ENCODE data around the gene ZP1. TPM values are rescaled to one million over a fixed set of nuclear protein-coding genes. Genes with fewer than 3 reads are reported as not detected.

The ZP1 gene
- total and polyA plus RNA-seq, 2 of the 13 experiments (the other 11 are each of a cell fraction or from before 2014, with no cell fraction given): 0.16 TPM; not detected in 1

- WGBS (ENCODE audit: low lambda C conversion rate): 91% methylated on average over 5 of the region's 5 CpGs
- no peak for TF ChIP-seq NFKB2 (CRISPR knock-in tag; IDR thresholded peaks at IDR 0.05; ENCODE audit: borderline replicate concordance)
- TF ChIP-seq ZNF431 (CRISPR knock-in tag; IDR thresholded peaks at IDR 0.05; ENCODE audit: borderline replicate concordance, low read depth): no peak
- TF ChIP-seq ZNF720 (CRISPR knock-in tag; IDR thresholded peaks at IDR 0.05): no peak
- no peaks in the 10 kb centered on the region for H3K27me3 ChIP-seq (ENCODE audit: control insufficient read depth in 1 of 2, insufficient read depth in 2 of 2, low read length in 2 of 2)
- H3K4me3 ChIP-seq (replicated peaks in 1 of 3; ENCODE audit: insufficient read depth in 1 of 3, low read depth in 2 of 3, low read length in 3 of 3): no peak overlapping the region
- no peaks in the 10 kb centered on the region for H3K9me3 ChIP-seq (ENCODE audit: low read length)
- H3K4me1 ChIP-seq (ENCODE audit: insufficient read depth, low read length): peaks cover 32% of the 10 kb centered on the region
- H3K4me2 ChIP-seq (ENCODE audit: low read depth, low read length): no peak overlapping the region
- ChIA-PET CTCF (ENCODE audit: low intra/inter-chr PET ratio, low total read pairs) (no interaction called here), POLR2A (no interaction called here)
- H4K20me1 ChIP-seq (ENCODE audit: insufficient read depth, low read length): 0 out of 2 replicates have a peak, but pooled peaks cover 3% of the 10 kb centered on the region
- DNase-seq (ENCODE audit: low spot score) (no peak), ATAC-seq (no peak), FAIRE-seq (no peak)
- H3K9ac ChIP-seq (ENCODE audit: insufficient read depth, low read depth, low read length): no peak overlapping the region
- no TSS peak for BruUV-seq (replicated peaks)
- in situ Hi-C loops (cut with HindIII; ENCODE audit: extremely low pct_ligation_motif_present, low pct_unique_long_range_greater_than_20kb) (no loop called here), intact Hi-C loops (cut with micrococcal nuclease; ENCODE audit: unreplicated experiment) (no loop called here)
- no peak overlapping the region for H2AFZ ChIP-seq (ENCODE audit: low read length)
- H3K36me3 ChIP-seq (replicated peaks in 1 of 2; ENCODE audit: control insufficient read depth in 1 of 2, insufficient read depth in 2 of 2, low read length in 2 of 2): peaks cover 0 to 1% of the 10 kb centered on the region in 2 experiments; a peak in 1 of 5 replicates
- H3K79me2 ChIP-seq (ENCODE audit: insufficient read depth, low read length): no peaks in the 10 kb centered on the region
- no peak overlapping the region for H3K27ac ChIP-seq (ENCODE audit: extremely low read length, insufficient read depth, low read length)
Measured at GRCh38 chr11:60878245-60879101, 11.1 kb downstream of the ZP1 start.

GRCh38 chr11:60879104-60879503, 11.8 kb downstream of the ZP1 start:
- DNase-seq (ENCODE audit: low spot score) (no peak), FAIRE-seq (no peak), ATAC-seq (no peak)
- ChIA-PET CTCF (ENCODE audit: low intra/inter-chr PET ratio, low total read pairs) (no interaction called here), POLR2A (no interaction called here)
- peaks cover 26% of the 10 kb centered on the region for H3K4me1 ChIP-seq (ENCODE audit: insufficient read depth, low read length)
- H3K27ac ChIP-seq (ENCODE audit: extremely low read length, insufficient read depth, low read length): no peak overlapping the region
- no peaks in the 10 kb centered on the region for H3K79me2 ChIP-seq (ENCODE audit: insufficient read depth, low read length)
- 0 out of 2 replicates have a peak, but pooled peaks cover 3% of the 10 kb centered on the region for H4K20me1 ChIP-seq (ENCODE audit: insufficient read depth, low read length)
- no peaks in the 10 kb centered on the region for H3K9me3 ChIP-seq (ENCODE audit: low read length)
- intact Hi-C loops (cut with micrococcal nuclease; ENCODE audit: unreplicated experiment): no loop called here
- no peak overlapping the region for H3K4me3 ChIP-seq (replicated peaks in 1 of 3; ENCODE audit: insufficient read depth in 1 of 3, low read depth in 2 of 3, low read length in 3 of 3)
- BruUV-seq (replicated peaks): no TSS peak
- TF ChIP-seq ARNT (IDR thresholded peaks at IDR 0.05): no peak
- TF ChIP-seq SP1 (IDR thresholded peaks at IDR 0.05): no peak
- TF ChIP-seq SP1 (CRISPR knock-in tag; IDR thresholded peaks at IDR 0.05): no peak
- no peak for TF ChIP-seq HNRNPUL1 (IDR thresholded peaks at IDR 0.05; ENCODE audit: low read depth, low read length)
- no peak for TF ChIP-seq HDAC2 (CRISPR knock-in tag; IDR thresholded peaks at IDR 0.05)
- no peak for TF ChIP-seq ZNF446 (CRISPR knock-in tag; IDR thresholded peaks at IDR 0.05)
- no peak for TF ChIP-seq NR0B2 (CRISPR knock-in tag; IDR thresholded peaks at IDR 0.05)
- no peak for TF ChIP-seq ZMYM2 (CRISPR knock-in tag; IDR thresholded peaks at IDR 0.05)
- no peak for TF ChIP-seq RFXAP (CRISPR knock-in tag; IDR thresholded peaks at IDR 0.05; ENCODE audit: borderline replicate concordance)
- no peak for TF ChIP-seq ZNF24 (IDR thresholded peaks at IDR 0.05)
- no peak for TF ChIP-seq PAF1 (CRISPR knock-in tag; IDR thresholded peaks at IDR 0.05)
- no peak for TF ChIP-seq BCL3 (CRISPR knock-in tag; IDR thresholded peaks at IDR 0.05)
- TF ChIP-seq ZNF607 (CRISPR knock-in tag; IDR thresholded peaks at IDR 0.05; ENCODE audit: borderline replicate concordance): no peak
- TF ChIP-seq SRSF1 (optimal IDR thresholded peaks at IDR 0.05; ENCODE audit: low read depth, low read length): no peak
- no peak for TF ChIP-seq ZC3H4 (CRISPR knock-in tag; IDR thresholded peaks at IDR 0.05; ENCODE audit: borderline replicate concordance)
- TF ChIP-seq RCOR2 (CRISPR knock-in tag; IDR thresholded peaks at IDR 0.05): no peak
- H3K27me3 ChIP-seq (ENCODE audit: control insufficient read depth in 1 of 2, insufficient read depth in 2 of 2, low read length in 2 of 2): no peaks in the 10 kb centered on the region
- in situ Hi-C loops (cut with HindIII; ENCODE audit: extremely low pct_ligation_motif_present, low pct_unique_long_range_greater_than_20kb): no loop called here
- H2AFZ ChIP-seq (ENCODE audit: low read length): no peak overlapping the region
- H3K4me2 ChIP-seq (ENCODE audit: low read depth, low read length): no peak overlapping the region
- 100% methylated on average over 1 of the region's 1 CpG for WGBS (ENCODE audit: low lambda C conversion rate)
- no peak overlapping the region for H3K9ac ChIP-seq (ENCODE audit: insufficient read depth, low read depth, low read length)
- H3K36me3 ChIP-seq (replicated peaks in 1 of 2; ENCODE audit: control insufficient read depth in 1 of 2, insufficient read depth in 2 of 2, low read length in 2 of 2): peaks cover 0 to 1% of the 10 kb centered on the region in 2 experiments; a peak in 1 of 5 replicates
